Testis (tissue), 2 donors: ENCODE results near the gene DCAF5.

Experiments
- POLR2A ChIP-seq: fragments of 450-650 bp; IDR thresholded peaks from one replicate; pipeline ENCODE4 v1.6.1; 2017; ENCODE audit warnings: antibody characterized with exemption, mild to moderate bottlenecking, moderate library complexity
- TF ChIP-seq, protein P1 (sequence below), 3 experiments: fragments of 450-650 bp in 2 of 3; fragments of 200-600 bp in 1 of 3; sonication (generic) in 1 of 3; IDR thresholded peaks; one replicate each; pipeline ENCODE4 v1.5.1; 2016 to 2019; ENCODE audit warnings: antibody characterized with exemption in 3 of 3, mild to moderate bottlenecking in 2 of 3, moderate library complexity in 1 of 3

DNA sequence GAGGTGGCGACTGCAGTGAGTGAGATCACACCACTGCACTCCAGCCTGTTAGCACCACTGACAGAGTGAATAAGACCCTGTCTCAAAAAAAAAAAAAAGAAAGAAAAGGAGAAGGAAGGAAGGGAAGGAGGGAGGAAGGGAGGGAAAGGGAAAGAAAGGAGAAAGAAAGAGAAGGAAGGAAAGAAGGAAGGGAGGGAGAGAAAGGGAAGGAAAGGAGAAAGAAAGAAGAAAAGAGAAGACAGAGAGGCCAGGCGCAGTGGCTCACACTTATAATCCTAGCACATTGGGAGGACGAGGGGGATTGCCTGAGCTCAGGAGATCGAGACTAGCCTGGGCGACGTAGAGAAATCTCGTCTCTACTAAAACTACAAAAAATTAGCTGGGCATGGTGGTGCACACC is 13.2 kb downstream of the DCAF5 start:
- TF ChIP-seq, protein P1, sequence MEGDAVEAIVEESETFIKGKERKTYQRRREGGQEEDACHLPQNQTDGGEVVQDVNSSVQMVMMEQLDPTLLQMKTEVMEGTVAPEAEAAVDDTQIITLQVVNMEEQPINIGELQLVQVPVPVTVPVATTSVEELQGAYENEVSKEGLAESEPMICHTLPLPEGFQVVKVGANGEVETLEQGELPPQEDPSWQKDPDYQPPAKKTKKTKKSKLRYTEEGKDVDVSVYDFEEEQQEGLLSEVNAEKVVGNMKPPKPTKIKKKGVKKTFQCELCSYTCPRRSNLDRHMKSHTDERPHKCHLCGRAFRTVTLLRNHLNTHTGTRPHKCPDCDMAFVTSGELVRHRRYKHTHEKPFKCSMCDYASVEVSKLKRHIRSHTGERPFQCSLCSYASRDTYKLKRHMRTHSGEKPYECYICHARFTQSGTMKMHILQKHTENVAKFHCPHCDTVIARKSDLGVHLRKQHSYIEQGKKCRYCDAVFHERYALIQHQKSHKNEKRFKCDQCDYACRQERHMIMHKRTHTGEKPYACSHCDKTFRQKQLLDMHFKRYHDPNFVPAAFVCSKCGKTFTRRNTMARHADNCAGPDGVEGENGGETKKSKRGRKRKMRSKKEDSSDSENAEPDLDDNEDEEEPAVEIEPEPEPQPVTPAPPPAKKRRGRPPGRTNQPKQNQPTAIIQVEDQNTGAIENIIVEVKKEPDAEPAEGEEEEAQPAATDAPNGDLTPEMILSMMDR (IDR thresholded peaks at IDR 0.05), result no peak
- no peak for TF ChIP-seq POLR2A
